Cardiac muscle cell (in vitro differentiated cells and primary cell): ENCODE data around the gene PTGDS. TPM values are rescaled to one million over a fixed set of nuclear protein-coding genes. Genes with fewer than 3 reads are reported as not detected.
A peak's percentile ranks its signal among the peaks of the same experiment; 100 is the strongest.

Experiments used
- DNase-seq, 2 donors: peaks; one replicate each; pipeline versions ENCODE4 v3.0.0 to v3.0.0-alpha.2; 2010 to 2017; ENCODE audit warnings: low read depth in 1 of 2, low spot score in 1 of 2
- H3K27ac ChIP-seq: fragments of 200-600 bp; sonication (generic); 2 replicates; pipeline ENCODE4 v1.5.1; 2016
- H3K27me3 ChIP-seq: fragments of 200-600 bp; sonication (generic); 2 replicates; pipeline ENCODE4 v1.6.0; 2016; ENCODE audit warnings: control low read depth
- H3K36me3 ChIP-seq: fragments of 200-600 bp; sonication (generic); 2 replicates; pipeline ENCODE4 v1.5.1; 2016; ENCODE audit warnings: control low read depth
- H3K4me1 ChIP-seq: fragments of 200-600 bp; sonication (generic); 2 replicates; pipeline ENCODE4 v1.8.1; 2017; ENCODE audit warnings: low read depth, mild to moderate bottlenecking, mixed run types
- H3K4me3 ChIP-seq: fragments of 200-600 bp; sonication (generic); 2 replicates; pipeline ENCODE4 v1.5.1; 2016; ENCODE audit warnings: mild to moderate bottlenecking
- H3K9me3 ChIP-seq: fragments of 200-600 bp; sonication (generic); 2 replicates; pipeline ENCODE4 v1.5.1; 2017; ENCODE audit warnings: low read depth, mild to moderate bottlenecking, control low read depth
- polyA plus RNA-seq: library from polyadenylated mRNA; unstranded; fragments of >200 nt; fragmentation: Nextera tagmentation; extraction: Ambion mirVana; gene quantifications from 2 replicates; pipeline ENCODE4 v1.2.1, GENCODE V29; 2016
- total RNA-seq: library from RNA; depleted of rRNA; stranded (reverse); fragments of >200 nt; gene quantifications from 2 replicates; pipeline ENCODE4 v1.2.3, GENCODE V29; 2016
- TF ChIP-seq, protein P1 (sequence below): IDR thresholded peaks from 2 replicates; pipeline ENCODE4 v1.5.1; 2012; ENCODE audit warnings: low read depth, mild to moderate bottlenecking, low read length

The PTGDS gene
- total and polyA plus RNA-seq, 2 experiments from 2014 or later = 3.4 to 3.9 TPM

GRCh38 chr9:137025517-137025966 lies 48.2 kb downstream of the PTGDS start:
- peaks cover 5% of the 10 kb centered on the region for H3K4me1 ChIP-seq
- H3K27ac ChIP-seq = no peak overlapping the region
- TF ChIP-seq, protein P1, sequence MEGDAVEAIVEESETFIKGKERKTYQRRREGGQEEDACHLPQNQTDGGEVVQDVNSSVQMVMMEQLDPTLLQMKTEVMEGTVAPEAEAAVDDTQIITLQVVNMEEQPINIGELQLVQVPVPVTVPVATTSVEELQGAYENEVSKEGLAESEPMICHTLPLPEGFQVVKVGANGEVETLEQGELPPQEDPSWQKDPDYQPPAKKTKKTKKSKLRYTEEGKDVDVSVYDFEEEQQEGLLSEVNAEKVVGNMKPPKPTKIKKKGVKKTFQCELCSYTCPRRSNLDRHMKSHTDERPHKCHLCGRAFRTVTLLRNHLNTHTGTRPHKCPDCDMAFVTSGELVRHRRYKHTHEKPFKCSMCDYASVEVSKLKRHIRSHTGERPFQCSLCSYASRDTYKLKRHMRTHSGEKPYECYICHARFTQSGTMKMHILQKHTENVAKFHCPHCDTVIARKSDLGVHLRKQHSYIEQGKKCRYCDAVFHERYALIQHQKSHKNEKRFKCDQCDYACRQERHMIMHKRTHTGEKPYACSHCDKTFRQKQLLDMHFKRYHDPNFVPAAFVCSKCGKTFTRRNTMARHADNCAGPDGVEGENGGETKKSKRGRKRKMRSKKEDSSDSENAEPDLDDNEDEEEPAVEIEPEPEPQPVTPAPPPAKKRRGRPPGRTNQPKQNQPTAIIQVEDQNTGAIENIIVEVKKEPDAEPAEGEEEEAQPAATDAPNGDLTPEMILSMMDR = no peak
- H3K36me3 ChIP-seq = no peaks in the 10 kb centered on the region
- no peak overlapping the region for H3K4me3 ChIP-seq
- no peaks in the 10 kb centered on the region for H3K27me3 ChIP-seq
- DNase-seq = no peak
- H3K9me3 ChIP-seq = no peaks in the 10 kb centered on the region

GRCh38 chr9:137026384-137026783 lies 49.1 kb downstream of the PTGDS start:
- no peaks in the 10 kb centered on the region for H3K9me3 ChIP-seq
- H3K4me3 ChIP-seq = no peak overlapping the region
- peaks cover 5% of the 10 kb centered on the region for H3K4me1 ChIP-seq
- DNase-seq = no peak
- TF ChIP-seq, protein P1 = no peak
- no peaks in the 10 kb centered on the region for H3K36me3 ChIP-seq
- no peak overlapping the region for H3K27ac ChIP-seq
- H3K27me3 ChIP-seq = no peaks in the 10 kb centered on the region

DNA sequence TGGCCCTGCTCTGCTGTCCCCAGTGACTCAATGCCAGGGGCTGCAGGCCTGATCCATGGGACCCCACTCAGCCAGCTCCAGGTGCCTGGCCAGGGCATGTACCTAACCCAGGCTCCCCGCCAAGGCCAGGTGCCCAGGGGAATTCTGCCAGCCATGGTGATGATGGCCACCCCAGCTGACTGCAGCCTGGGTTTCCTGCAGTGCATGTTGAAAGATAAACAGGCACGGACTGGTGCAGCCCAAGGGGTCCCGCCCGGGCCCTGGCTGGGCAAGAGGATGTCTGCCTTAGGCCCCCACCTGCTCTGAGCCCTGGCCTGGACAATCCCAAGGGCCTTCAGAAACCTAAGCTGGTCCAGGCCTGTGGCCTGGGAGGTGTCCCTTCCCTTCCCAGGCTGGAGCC lies 49.5 kb downstream of the PTGDS start:
- no peak for DNase-seq
- Histone ChIP-seq H3K4me1 (peaks cover 5% of the 10 kb centered on the region), H3K9me3 (no peaks in the 10 kb centered on the region), H3K36me3 (no peaks in the 10 kb centered on the region), H3K27ac (no peak overlapping the region), H3K4me3 (no peak overlapping the region), H3K27me3 (no peaks in the 10 kb centered on the region)
- TF ChIP-seq, protein P1 = no peak

- H3K9me3 ChIP-seq = no peaks in the 10 kb centered on the region
- peak within 1 kb of the TSS; percentile 92 for H3K4me3 ChIP-seq
- DNase-seq = peak; percentile 20 to 64
- peaks cover 5% of the 10 kb centered on the region for H3K4me1 ChIP-seq
- H3K36me3 ChIP-seq = no peaks in the 10 kb centered on the region
- no peaks in the 10 kb centered on the region for H3K27me3 ChIP-seq
- TF ChIP-seq, protein P1 = no peak
- no peak within 1 kb of the TSS for H3K27ac ChIP-seq
Measured at GRCh38 chr9:137027369-137028262, 50.3 kb downstream of the PTGDS start, which contains the start of gene ABCA2. TSS of gene ABCA2 (minus strand) at chr9:137028237. CDS start at chr9:137028140, 97 bp downstream.

DNA sequence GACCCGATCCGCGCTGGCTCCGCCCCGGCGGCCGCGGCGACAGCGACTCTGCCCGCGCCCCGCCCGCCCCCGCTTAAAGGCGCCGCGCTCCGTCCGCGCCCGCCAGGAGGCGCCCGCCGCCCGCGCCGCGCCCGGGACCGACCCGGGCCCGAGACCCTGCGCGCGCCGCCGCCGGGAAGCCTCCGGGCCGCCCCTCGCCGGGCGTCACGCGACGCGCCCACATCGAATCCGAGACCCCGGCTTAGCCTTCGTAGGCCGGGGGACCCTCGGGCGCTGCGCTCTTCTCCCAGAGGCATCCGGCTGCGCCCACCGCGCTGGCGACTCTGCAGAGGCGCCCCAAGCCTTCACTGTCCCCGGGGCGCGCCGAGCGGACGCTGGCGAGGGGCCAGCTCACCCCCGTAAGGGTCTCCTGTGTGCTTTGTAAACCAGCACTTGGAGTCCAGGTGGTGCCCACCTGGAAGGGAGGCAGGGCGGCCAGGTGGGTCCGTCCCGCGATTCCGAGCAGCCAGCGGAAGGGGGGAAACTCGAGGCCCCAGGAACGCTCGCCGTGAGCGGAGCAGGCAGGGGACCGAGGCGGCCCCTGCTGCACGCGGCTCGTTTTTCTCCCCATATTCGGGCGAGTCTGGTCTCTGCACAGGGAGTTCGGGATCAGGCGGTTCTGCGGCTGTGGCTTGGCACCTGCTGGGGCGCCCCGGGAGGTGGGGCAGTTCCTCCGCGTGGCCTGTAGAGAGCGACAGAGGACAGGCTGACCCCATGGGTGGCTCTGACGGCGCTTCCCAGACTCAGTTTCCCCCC lies 51.2 kb downstream of the PTGDS start:
- TF ChIP-seq, protein P1 = peak; percentile 19
- H3K27ac ChIP-seq = no peak overlapping the region
- peak overlapping the region; percentile 92 for H3K4me3 ChIP-seq
- peaks cover 5% of the 10 kb centered on the region for H3K4me1 ChIP-seq
- no peaks in the 10 kb centered on the region for H3K9me3 ChIP-seq
- H3K36me3 ChIP-seq = no peaks in the 10 kb centered on the region
- H3K27me3 ChIP-seq = no peaks in the 10 kb centered on the region
- DNase-seq = peak; percentile 30 to 89
